Ecto neural progenitor cell (in vitro differentiated cells): Measurements from ENCODE around the gene VEGFA.

ENCODE experiments used
- DNase-seq: peaks from one replicate; pipeline ENCODE4 v3.0.0-alpha.2; 2018; ENCODE audit warnings: low spot score

VEGFA gene

GRCh38 chr6:43769526-43770371, at the start of gene VEGFA:
Gene VEGFA (plus strand): TSS chr6:43770211.
- DNase-seq = peak; percentile 93

GRCh38 chr6:43720999-43721398, 49.0 kb upstream of the VEGFA start:
- no peak for DNase-seq

GRCh38 chr6:43722920-43723545, 47.0 kb upstream of the VEGFA start:
- no peak for DNase-seq

- peak; percentile 82 for DNase-seq
Measured at GRCh38 chr6:43723737-43724295, 46.2 kb upstream of the VEGFA start.

GRCh38 chr6:43724354-43724753, 45.7 kb upstream of the VEGFA start:
- DNase-seq = no peak

- DNase-seq = no peak
Measured at GRCh38 chr6:43724914-43725642, 44.9 kb upstream of the VEGFA start.

GRCh38 chr6:43725643-43726580, 44.1 kb upstream of the VEGFA start:
- DNase-seq = no peak

GRCh38 chr6:43727634-43728033, 42.4 kb upstream of the VEGFA start:
- no peak for DNase-seq

GRCh38 chr6:43728586-43728985, 41.4 kb upstream of the VEGFA start:
- no peak for DNase-seq

- DNase-seq = peak; percentile 3
Measured at GRCh38 chr6:43729537-43729936, 40.5 kb upstream of the VEGFA start.

GRCh38 chr6:43730634-43731033, 39.4 kb upstream of the VEGFA start:
- DNase-seq = no peak

- peak; percentile 39 for DNase-seq
Measured at GRCh38 chr6:43733471-43734293, 36.3 kb upstream of the VEGFA start.

- no peak for DNase-seq
Measured at GRCh38 chr6:43734294-43734665, 35.7 kb upstream of the VEGFA start.

- peak; percentile 29 for DNase-seq
Measured at GRCh38 chr6:43735642-43736199, 34.3 kb upstream of the VEGFA start.

GRCh38 chr6:43736211-43736786, 33.7 kb upstream of the VEGFA start:
- DNase-seq = peak; percentile 14

GRCh38 chr6:43736844-43737243, 33.2 kb upstream of the VEGFA start:
- DNase-seq = peak; percentile 29

- peak; percentile 47 for DNase-seq
Measured at GRCh38 chr6:43737272-43738081, 32.5 kb upstream of the VEGFA start.

- peak; percentile 45 for DNase-seq
Measured at GRCh38 chr6:43738267-43738676, 31.7 kb upstream of the VEGFA start.
